A549 (cell line): Measurements from ENCODE around the gene SELENOI. TPM values are rescaled to one million over a fixed set of nuclear protein-coding genes. Genes with fewer than 3 reads are reported as not detected.

Experiments used
- ATAC-seq, 2 experiments: fragments of 200-7000 bp in 1 of 2; fragments of >200 bp in 1 of 2; cut with Nextera tagmentation in 1 of 2; cut with Tn5 transposase in 1 of 2; 3 replicates each; pipeline versions ENCODE4 v1.8.0 to v1.9.1; 2018 to 2020; ENCODE audit warnings: mild to moderate bottlenecking in 1 of 2, moderate library complexity in 1 of 2
- CTCF ChIA-PET: fragments of 300-600 bp; sonication (Branson Sonifier 250); formaldehyde crosslinking; extraction: SDS; loops from one replicate; lab custom pipeline; 2021; ENCODE audit warnings: antibody characterized with exemption, inconsistent platforms; lab: Yijun Ruan, JAX
- POLR2A ChIA-PET: fragments of 350-600 bp; formaldehyde crosslinking; extraction: SDS; loops from one replicate; lab custom pipeline; 2021; ENCODE audit warnings: antibody characterized with exemption, inconsistent platforms; lab: Yijun Ruan, JAX
- DNase-seq, 2 experiments: peaks; one replicate each; pipeline versions ENCODE4 v3.0.0 to v3.0.0-alpha.2; 2011 to 2016; ENCODE audit warnings: low read depth in 1 of 2, low spot score in 1 of 2
- FAIRE-seq: peaks from 2 replicates; lab custom pipeline; 2011; peaks lifted over from hg19 to GRCh38; lab: Jason Lieb, UNC
- H3K27ac ChIP-seq, 2 experiments: fragments of >200 bp; sonication (Bioruptor Twin); formaldehyde crosslinking; 3 replicates each; pipeline ENCODE4 v1.5.1; 2016 to 2017
- H3K4me1 ChIP-seq: fragments of >200 bp; sonication (Bioruptor Twin); formaldehyde crosslinking; 3 replicates; pipeline ENCODE4 v1.6.1; 2016
- H3K4me2 ChIP-seq: fragments of >200 bp; sonication (Bioruptor Twin); formaldehyde crosslinking; 3 replicates; pipeline ENCODE4 v1.6.1; 2016
- H3K4me3 ChIP-seq: fragments of >200 bp; sonication (Bioruptor Twin); formaldehyde crosslinking; 3 replicates; pipeline ENCODE4 v1.5.1; 2016
- H3K9me3 ChIP-seq: fragments of >200 bp; sonication (Bioruptor Twin); formaldehyde crosslinking; 3 replicates; pipeline ENCODE4 v1.6.1; 2016
- CBX8 ChIP-seq: fragments of 200-600 bp; sonication (generic); IDR thresholded peaks from 2 replicates; pipeline ENCODE4 v1.6.1; 2016
- CHD4 ChIP-seq: fragments of 200-600 bp; sonication (generic); IDR thresholded peaks from 2 replicates; pipeline ENCODE4 v1.6.1; 2016; ENCODE audit warnings: antibody characterized with exemption, mild to moderate bottlenecking, borderline replicate concordance
- EHMT2 ChIP-seq: fragments of 200-600 bp; sonication (generic); IDR thresholded peaks from 2 replicates; pipeline ENCODE4 v1.6.1; 2016; ENCODE audit warnings: antibody characterized with exemption, low read depth, mild to moderate bottlenecking, moderate library complexity
- EP300 ChIP-seq, 2 experiments: fragments of >200 bp; sonication (Bioruptor Twin); formaldehyde crosslinking; IDR thresholded peaks; 2 replicates in 1 of 2; 3 replicates in 1 of 2; pipeline ENCODE4 v1.6.1; 2016 to 2017
- FOSL2 ChIP-seq, 2 experiments: fragments of 450-650 bp in 1 of 2; fragments of >200 bp in 1 of 2; sonication (Bioruptor Twin) in 1 of 2; formaldehyde crosslinking; IDR thresholded peaks; 2 replicates each; pipeline versions ENCODE4 v1.5.0 to v1.6.1; 2016 to 2020; ENCODE audit warnings: mild to moderate bottlenecking in 1 of 2, moderate library complexity in 1 of 2
- GATA3 ChIP-seq: IDR thresholded peaks from 2 replicates; pipeline ENCODE4 v1.6.1; 2012; ENCODE audit warnings: borderline replicate concordance
- HDAC2 ChIP-seq: fragments of 200-600 bp; sonication (generic); IDR thresholded peaks from 2 replicates; pipeline ENCODE4 v1.6.1; 2016
- HEYL ChIP-seq: fragments of 250-450 bp; sonication (Bioruptor Pico); IDR thresholded peaks from 2 replicates; pipeline ENCODE4 v1.8.0; 2021; ENCODE audit warnings: mild to moderate bottlenecking, moderate library complexity
- HOXA7 ChIP-seq: fragments of 250-450 bp; sonication (Bioruptor Pico); IDR thresholded peaks from 2 replicates; pipeline ENCODE4 v1.5.0; 2020; ENCODE audit warnings: mild to moderate bottlenecking, moderate library complexity
- JUN ChIP-seq, 2 experiments: fragments of >200 bp; sonication (Bioruptor Twin); formaldehyde crosslinking; IDR thresholded peaks; 2 replicates in 1 of 2; 3 replicates in 1 of 2; pipeline ENCODE4 v1.6.1; 2016 to 2017
- JUNB ChIP-seq: fragments of >200 bp; sonication (Bioruptor Twin); formaldehyde crosslinking; IDR thresholded peaks from 2 replicates; pipeline ENCODE4 v1.6.1; 2016
- KDM1A ChIP-seq: fragments of 200-600 bp; sonication (generic); IDR thresholded peaks from 2 replicates; pipeline ENCODE4 v1.6.1; 2016; ENCODE audit warnings: low read depth, mild to moderate bottlenecking
- KDM5A ChIP-seq: fragments of 200-600 bp; sonication (generic); IDR thresholded peaks from 2 replicates; pipeline ENCODE4 v1.6.1; 2016; ENCODE audit warnings: antibody characterized with exemption, mild to moderate bottlenecking
- MAFK ChIP-seq: fragments of 450-650 bp; IDR thresholded peaks from 2 replicates; pipeline ENCODE4 v1.6.1; 2014; ENCODE audit not compliant: partially characterized antibody
- MYC ChIP-seq: IDR thresholded peaks from 2 replicates; pipeline ENCODE4 v1.6.1; 2012; ENCODE audit warnings: mild to moderate bottlenecking, inconsistent platforms, low read length, improper control_type of control experiment, borderline replicate concordance
- NPAS2 ChIP-seq: fragments of 250-450 bp; sonication (Bioruptor Pico); IDR thresholded peaks from 2 replicates; pipeline ENCODE4 v1.8.0; 2022; ENCODE audit warnings: mild to moderate bottlenecking, moderate library complexity, borderline replicate concordance
- PHF8 ChIP-seq: fragments of 200-600 bp; sonication (generic); IDR thresholded peaks from 2 replicates; pipeline ENCODE4 v1.6.1; 2016; ENCODE audit warnings: low read depth, mild to moderate bottlenecking, antibody characterized with exemption, moderate library complexity, borderline replicate concordance
- POLR2A ChIP-seq: IDR thresholded peaks from 2 replicates; pipeline ENCODE4 v1.6.1; 2012; ENCODE audit warnings: mild to moderate bottlenecking, low read length
- POLR2AphosphoS2 ChIP-seq: conservative IDR thresholded peaks from 2 replicates; pipeline ENCODE4 v1.6.1; 2012; ENCODE audit warnings: low read length, improper control_type of control experiment, inconsistent platforms
- RAD21 ChIP-seq, 2 experiments: fragments of >200 bp in 1 of 2; sonication (Bioruptor Twin) in 1 of 2; formaldehyde crosslinking in 1 of 2; IDR thresholded peaks in 1 of 2; conservative IDR thresholded peaks in 1 of 2; 2 replicates in 1 of 2; 3 replicates in 1 of 2; pipeline ENCODE4 v1.6.1; 2012 to 2018; ENCODE audit warnings: inconsistent platforms in 1 of 2
- RFX5 ChIP-seq: fragments of 450-650 bp; IDR thresholded peaks from 2 replicates; pipeline ENCODE4 v1.7.1; 2014; ENCODE audit warnings: antibody characterized with exemption, mild to moderate bottlenecking, moderate library complexity
- RNF2 ChIP-seq: fragments of 200-600 bp; sonication (generic); IDR thresholded peaks from 2 replicates; pipeline ENCODE4 v1.6.1; 2016; ENCODE audit warnings: low read depth, mild to moderate bottlenecking, antibody characterized with exemption, moderate library complexity, borderline replicate concordance
- SMC3 ChIP-seq: fragments of >200 bp; sonication (Bioruptor Twin); formaldehyde crosslinking; IDR thresholded peaks from 3 replicates; pipeline ENCODE4 v1.6.1; 2018; ENCODE audit warnings: inconsistent platforms
- TFCP2L1 ChIP-seq: fragments of 250-450 bp; sonication (Bioruptor Pico); IDR thresholded peaks from 2 replicates; pipeline ENCODE4 v1.5.0; 2021; ENCODE audit warnings: mild to moderate bottlenecking
- ZC3H11A ChIP-seq: fragments of 450-650 bp; IDR thresholded peaks from 2 replicates; pipeline ENCODE4 v1.6.1; 2014; ENCODE audit warnings: antibody characterized with exemption, mild to moderate bottlenecking
- ZSCAN20 ChIP-seq: fragments of 250-450 bp; sonication (Bioruptor Pico); IDR thresholded peaks from 2 replicates; pipeline ENCODE4 v1.8.0; 2022; ENCODE audit warnings: mild to moderate bottlenecking, moderate library complexity
- WGBS: methylation state at CpG from one replicate; pipeline ENCODE4 v1.1.6; 2017; ENCODE audit errors: missing lambda C conversion rate; 5-methylcytosine and 5-hydroxymethylcytosine counted together
- polyA minus RNA-seq: library from RNA; depleted of rRNA, polyadenylated mRNA; stranded (reverse); fragments of >200 nt; gene quantifications from 2 replicates; pipeline ENCODE4 v1.2.3, GENCODE V29; 2011; rRNA and poly(A)+ RNA removed
- polyA plus RNA-seq, 4 experiments: library from polyadenylated mRNA; depleted of rRNA in 3 of 4; stranded (reverse); fragments of >200 nt; fragmentation: RNase III in 1 of 4; extraction: RNeasy Plus Mini Kit Qiagen cat#74134 plus additional on column Dnase treatment in 1 of 4; gene quantifications; 2 replicates in 3 of 4; 3 replicates in 1 of 4; pipeline ENCODE4 v1.2.3, GENCODE V29; 2011 to 2017
- TF ChIP-seq, protein P1 (sequence below): fragments of 150-350 bp; IDR thresholded peaks from 2 replicates; pipeline ENCODE4 v1.6.1; 2014; ENCODE audit warnings: low read depth, mild to moderate bottlenecking, low read length
- TF ChIP-seq, protein P2 (sequence below): IDR thresholded peaks from 2 replicates; pipeline ENCODE4 v1.6.1; 2012; ENCODE audit warnings: low read depth, borderline replicate concordance
- TF ChIP-seq, protein P3 (sequence below): fragments of >200 bp; sonication (Bioruptor Twin); formaldehyde crosslinking; IDR thresholded peaks from 2 replicates; pipeline ENCODE4 v1.6.1; 2016
- TF ChIP-seq, protein P4 (sequence below): fragments of 200-600 bp; sonication (generic); IDR thresholded peaks from 2 replicates; pipeline ENCODE4 v1.6.1; 2016; ENCODE audit warnings: antibody characterized with exemption, mild to moderate bottlenecking, moderate library complexity
- TF ChIP-seq, protein P5 (sequence below): fragments of 450-650 bp; IDR thresholded peaks from 2 replicates; pipeline ENCODE4 v1.6.1; 2014; ENCODE audit warnings: antibody characterized with exemption

Gene SELENOI, protein sequence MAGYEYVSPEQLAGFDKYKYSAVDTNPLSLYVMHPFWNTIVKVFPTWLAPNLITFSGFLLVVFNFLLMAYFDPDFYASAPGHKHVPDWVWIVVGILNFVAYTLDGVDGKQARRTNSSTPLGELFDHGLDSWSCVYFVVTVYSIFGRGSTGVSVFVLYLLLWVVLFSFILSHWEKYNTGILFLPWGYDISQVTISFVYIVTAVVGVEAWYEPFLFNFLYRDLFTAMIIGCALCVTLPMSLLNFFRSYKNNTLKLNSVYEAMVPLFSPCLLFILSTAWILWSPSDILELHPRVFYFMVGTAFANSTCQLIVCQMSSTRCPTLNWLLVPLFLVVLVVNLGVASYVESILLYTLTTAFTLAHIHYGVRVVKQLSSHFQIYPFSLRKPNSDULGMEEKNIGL
- polyA plus RNA-seq (2011; rRNA removed) = 30.5 and 38.7 TPM in 2 replicates
- polyA plus RNA-seq (2012; cell fraction: cytosol; rRNA removed) = 6.1 and 6.9 TPM in 2 replicates
- polyA plus RNA-seq (2012; cell fraction: nucleus; rRNA removed) = 11.9 and 14.7 TPM in 2 replicates
- 16.4 to 18.2 TPM (median 17.9 TPM) in 3 replicates for polyA plus RNA-seq (2017; fragmentation: RNase III; extraction: RNeasy Plus Mini Kit Qiagen cat#74134 plus additional on column Dnase treatment)
- polyA minus RNA-seq = 120 and 161 TPM in 2 replicates

DNA sequence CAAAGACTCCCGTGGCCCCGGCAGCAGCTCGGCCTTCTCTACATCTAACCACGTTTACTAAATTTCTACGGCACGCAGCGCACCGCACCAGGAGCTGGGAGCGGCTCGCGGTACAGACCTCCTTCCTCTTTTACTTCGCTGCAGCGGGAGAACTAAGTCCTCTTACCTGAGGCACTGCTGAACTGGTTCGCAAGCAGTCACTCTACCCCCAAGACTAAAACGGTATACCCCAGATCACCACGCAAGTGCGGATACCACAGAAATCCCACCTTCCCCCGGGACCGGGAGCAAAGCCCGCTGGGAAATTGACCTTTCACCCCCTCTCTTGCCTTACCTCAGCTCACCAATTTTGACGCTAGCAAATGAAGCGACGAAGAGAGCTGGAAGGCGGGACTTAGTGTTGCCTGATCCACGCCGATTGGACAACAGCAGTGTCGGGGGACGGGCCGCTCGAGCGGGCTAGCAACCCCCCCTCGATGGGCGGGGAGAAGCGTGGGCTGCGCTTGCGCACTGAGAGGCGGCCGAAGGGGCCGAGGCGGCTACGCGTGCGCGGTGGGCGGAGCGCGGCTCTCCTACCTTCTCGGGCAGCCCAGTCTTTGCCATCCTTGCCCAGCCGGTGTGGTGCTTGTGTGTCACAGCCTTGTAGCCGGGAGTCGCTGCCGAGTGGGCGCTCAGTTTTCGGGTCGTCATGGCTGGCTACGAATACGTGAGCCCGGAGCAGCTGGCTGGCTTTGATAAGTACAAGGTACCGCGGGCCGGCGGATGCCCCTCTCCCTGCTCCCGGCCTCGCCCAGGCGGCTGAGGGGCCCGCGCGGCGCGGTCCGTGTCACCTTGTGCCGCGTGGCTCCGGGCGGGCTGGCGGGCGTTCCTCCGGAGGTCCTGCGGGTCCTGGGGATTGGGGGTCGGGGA lies at the start of gene SELENOI:
Gene SELENOI (plus strand): TSS at position 599 of the 909 bp plus-strand sequence. CDS start 90 bp downstream, at position 689.
- CTCF ChIA-PET = interaction anchor here (0.6 to 3.0 kb wide), 8 partner anchors 11 to 158 kb away, joined by 3 to 15 read pairs (median 4); no protein-coding TSS in a partner anchor
- 2% methylated on average over 56 of the region's 80 CpGs for WGBS
- ATAC-seq (peak; percentile 93 to 97), FAIRE-seq (peak; percentile 39), DNase-seq (peak; percentile 91 to 100)
- peak within 1 kb of the TSS; percentile 90 for H3K4me2 ChIP-seq
- peaks cover 39% of the 10 kb centered on the region for H3K4me1 ChIP-seq
- H3K27ac ChIP-seq = peak within 1 kb of the TSS; percentile 88 to 95
- POLR2A ChIA-PET = interaction anchor here (0.6 to 3.1 kb wide), 13 partner anchors 9 to 467 kb away, joined by 3 to 18 read pairs (median 4); partner anchors contain the start of genes ASXL2, HADHA and HADHB
- peak within 1 kb of the TSS; percentile 76 for H3K4me3 ChIP-seq
- no peaks in the 10 kb centered on the region for H3K9me3 ChIP-seq
- TF ChIP-seq POLR2A (peak; percentile 98), POLR2AphosphoS2 (no peak), EHMT2 (no peak), FOSL2 (IDR thresholded peaks at IDR 0.05) (no peak), FOSL2 (CRISPR knock-in tag; IDR thresholded peaks at IDR 0.05) (no peak), ZSCAN20 (CRISPR knock-in tag) (no peak), JUNB (no peak), RAD21 (conservative IDR thresholded peaks at IDR 0.05 in 1 of 2, IDR thresholded peaks at IDR 0.05 in 1 of 2) (peak in 1 of 2 experiments; percentile 25; a peak in 1 of 5 replicates), MAFK (no peak), PHF8 (peak; percentile 96), HEYL (CRISPR knock-in tag) (no peak), MYC (peak; percentile 46; the same call in 1 of the 2 replicates), NPAS2 (CRISPR knock-in tag) (no peak), KDM5A (peak; percentile 49), HDAC2 (no peak; the same call in 1 of the 2 replicates), EP300 (IDR thresholded peaks at IDR 0.05) (no peak), RFX5 (no peak), CHD4 (no peak), CBX8 (no peak), TFCP2L1 (peak; percentile 15; the same call in 1 of the 2 replicates), ZC3H11A (no peak), GATA3 (0 out of 2 replicates have a peak, but pooled peaks have one; percentile 9), SMC3 (no peak), KDM1A (no peak), RNF2 (no peak), HOXA7 (CRISPR knock-in tag) (no peak), JUN (IDR thresholded peaks at IDR 0.05) (peak; percentile 92 to 94; a peak in 4 of 5 replicates)
- TF ChIP-seq, protein P1, sequence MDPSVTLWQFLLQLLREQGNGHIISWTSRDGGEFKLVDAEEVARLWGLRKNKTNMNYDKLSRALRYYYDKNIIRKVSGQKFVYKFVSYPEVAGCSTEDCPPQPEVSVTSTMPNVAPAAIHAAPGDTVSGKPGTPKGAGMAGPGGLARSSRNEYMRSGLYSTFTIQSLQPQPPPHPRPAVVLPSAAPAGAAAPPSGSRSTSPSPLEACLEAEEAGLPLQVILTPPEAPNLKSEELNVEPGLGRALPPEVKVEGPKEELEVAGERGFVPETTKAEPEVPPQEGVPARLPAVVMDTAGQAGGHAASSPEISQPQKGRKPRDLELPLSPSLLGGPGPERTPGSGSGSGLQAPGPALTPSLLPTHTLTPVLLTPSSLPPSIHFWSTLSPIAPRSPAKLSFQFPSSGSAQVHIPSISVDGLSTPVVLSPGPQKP = no peak
- TF ChIP-seq, protein P2, sequence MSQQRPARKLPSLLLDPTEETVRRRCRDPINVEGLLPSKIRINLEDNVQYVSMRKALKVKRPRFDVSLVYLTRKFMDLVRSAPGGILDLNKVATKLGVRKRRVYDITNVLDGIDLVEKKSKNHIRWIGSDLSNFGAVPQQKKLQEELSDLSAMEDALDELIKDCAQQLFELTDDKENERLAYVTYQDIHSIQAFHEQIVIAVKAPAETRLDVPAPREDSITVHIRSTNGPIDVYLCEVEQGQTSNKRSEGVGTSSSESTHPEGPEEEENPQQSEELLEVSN = 0 out of 2 replicates have a peak, but pooled peaks have one; percentile 56
- TF ChIP-seq, protein P3, sequence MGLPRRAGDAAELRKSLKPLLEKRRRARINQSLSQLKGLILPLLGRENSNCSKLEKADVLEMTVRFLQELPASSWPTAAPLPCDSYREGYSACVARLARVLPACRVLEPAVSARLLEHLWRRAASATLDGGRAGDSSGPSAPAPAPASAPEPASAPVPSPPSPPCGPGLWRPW = no peak
- TF ChIP-seq, protein P4, sequence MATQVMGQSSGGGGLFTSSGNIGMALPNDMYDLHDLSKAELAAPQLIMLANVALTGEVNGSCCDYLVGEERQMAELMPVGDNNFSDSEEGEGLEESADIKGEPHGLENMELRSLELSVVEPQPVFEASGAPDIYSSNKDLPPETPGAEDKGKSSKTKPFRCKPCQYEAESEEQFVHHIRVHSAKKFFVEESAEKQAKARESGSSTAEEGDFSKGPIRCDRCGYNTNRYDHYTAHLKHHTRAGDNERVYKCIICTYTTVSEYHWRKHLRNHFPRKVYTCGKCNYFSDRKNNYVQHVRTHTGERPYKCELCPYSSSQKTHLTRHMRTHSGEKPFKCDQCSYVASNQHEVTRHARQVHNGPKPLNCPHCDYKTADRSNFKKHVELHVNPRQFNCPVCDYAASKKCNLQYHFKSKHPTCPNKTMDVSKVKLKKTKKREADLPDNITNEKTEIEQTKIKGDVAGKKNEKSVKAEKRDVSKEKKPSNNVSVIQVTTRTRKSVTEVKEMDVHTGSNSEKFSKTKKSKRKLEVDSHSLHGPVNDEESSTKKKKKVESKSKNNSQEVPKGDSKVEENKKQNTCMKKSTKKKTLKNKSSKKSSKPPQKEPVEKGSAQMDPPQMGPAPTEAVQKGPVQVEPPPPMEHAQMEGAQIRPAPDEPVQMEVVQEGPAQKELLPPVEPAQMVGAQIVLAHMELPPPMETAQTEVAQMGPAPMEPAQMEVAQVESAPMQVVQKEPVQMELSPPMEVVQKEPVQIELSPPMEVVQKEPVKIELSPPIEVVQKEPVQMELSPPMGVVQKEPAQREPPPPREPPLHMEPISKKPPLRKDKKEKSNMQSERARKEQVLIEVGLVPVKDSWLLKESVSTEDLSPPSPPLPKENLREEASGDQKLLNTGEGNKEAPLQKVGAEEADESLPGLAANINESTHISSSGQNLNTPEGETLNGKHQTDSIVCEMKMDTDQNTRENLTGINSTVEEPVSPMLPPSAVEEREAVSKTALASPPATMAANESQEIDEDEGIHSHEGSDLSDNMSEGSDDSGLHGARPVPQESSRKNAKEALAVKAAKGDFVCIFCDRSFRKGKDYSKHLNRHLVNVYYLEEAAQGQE = no peak
- TF ChIP-seq, protein P5, sequence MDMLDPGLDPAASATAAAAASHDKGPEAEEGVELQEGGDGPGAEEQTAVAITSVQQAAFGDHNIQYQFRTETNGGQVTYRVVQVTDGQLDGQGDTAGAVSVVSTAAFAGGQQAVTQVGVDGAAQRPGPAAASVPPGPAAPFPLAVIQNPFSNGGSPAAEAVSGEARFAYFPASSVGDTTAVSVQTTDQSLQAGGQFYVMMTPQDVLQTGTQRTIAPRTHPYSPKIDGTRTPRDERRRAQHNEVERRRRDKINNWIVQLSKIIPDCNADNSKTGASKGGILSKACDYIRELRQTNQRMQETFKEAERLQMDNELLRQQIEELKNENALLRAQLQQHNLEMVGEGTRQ = no peak
